GM23248 (cell line): ENCODE data around the gene DCUN1D1.

ENCODE experiments used
- EZH2 ChIP-seq: fragments of 200-600 bp; sonication (generic); IDR thresholded peaks from 2 replicates; pipeline ENCODE4 v1.6.1; 2018; ENCODE audit warnings: antibody characterized with exemption, mild to moderate bottlenecking; ENCODE audit not compliant: insufficient read depth, poor library complexity, severe bottlenecking
- EZH2phosphoT487 ChIP-seq: fragments of 200-600 bp; sonication (generic); IDR thresholded peaks from 2 replicates; pipeline ENCODE4 v1.6.1; 2018; ENCODE audit warnings: antibody characterized with exemption, moderate library complexity, mild to moderate bottlenecking, low read depth; ENCODE audit not compliant: insufficient read depth

- no peak for TF ChIP-seq EZH2
- TF ChIP-seq EZH2phosphoT487, result no peak
Observed at GRCh38 chr3:182940266-182940808, 40.0 kb downstream of the DCUN1D1 start.
